ENCODE results near the gene IREB2. TPM values are rescaled to one million over a fixed set of nuclear protein-coding genes. Genes with fewer than 3 reads are reported as not detected.

Gene IREB2, protein sequence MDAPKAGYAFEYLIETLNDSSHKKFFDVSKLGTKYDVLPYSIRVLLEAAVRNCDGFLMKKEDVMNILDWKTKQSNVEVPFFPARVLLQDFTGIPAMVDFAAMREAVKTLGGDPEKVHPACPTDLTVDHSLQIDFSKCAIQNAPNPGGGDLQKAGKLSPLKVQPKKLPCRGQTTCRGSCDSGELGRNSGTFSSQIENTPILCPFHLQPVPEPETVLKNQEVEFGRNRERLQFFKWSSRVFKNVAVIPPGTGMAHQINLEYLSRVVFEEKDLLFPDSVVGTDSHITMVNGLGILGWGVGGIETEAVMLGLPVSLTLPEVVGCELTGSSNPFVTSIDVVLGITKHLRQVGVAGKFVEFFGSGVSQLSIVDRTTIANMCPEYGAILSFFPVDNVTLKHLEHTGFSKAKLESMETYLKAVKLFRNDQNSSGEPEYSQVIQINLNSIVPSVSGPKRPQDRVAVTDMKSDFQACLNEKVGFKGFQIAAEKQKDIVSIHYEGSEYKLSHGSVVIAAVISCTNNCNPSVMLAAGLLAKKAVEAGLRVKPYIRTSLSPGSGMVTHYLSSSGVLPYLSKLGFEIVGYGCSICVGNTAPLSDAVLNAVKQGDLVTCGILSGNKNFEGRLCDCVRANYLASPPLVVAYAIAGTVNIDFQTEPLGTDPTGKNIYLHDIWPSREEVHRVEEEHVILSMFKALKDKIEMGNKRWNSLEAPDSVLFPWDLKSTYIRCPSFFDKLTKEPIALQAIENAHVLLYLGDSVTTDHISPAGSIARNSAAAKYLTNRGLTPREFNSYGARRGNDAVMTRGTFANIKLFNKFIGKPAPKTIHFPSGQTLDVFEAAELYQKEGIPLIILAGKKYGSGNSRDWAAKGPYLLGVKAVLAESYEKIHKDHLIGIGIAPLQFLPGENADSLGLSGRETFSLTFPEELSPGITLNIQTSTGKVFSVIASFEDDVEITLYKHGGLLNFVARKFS
- 6.5 and 9.0 TPM in 2 replicates for total RNA-seq (2014; rRNA removed)
- percentile 84 among the genes with signal in this experiment for Bru-seq, nascent RNA
- BruChase-seq, experiment 1, labeled RNA remaining after a 6-hour chase = percentile 76 among the genes with signal in this experiment
- BruChase-seq, experiment 2, labeled RNA remaining after a 2-hour chase = percentile 83 among the genes with signal in this experiment
- long read RNA-seq, full-length matches to known transcripts = 9 of 20 reads
- long read RNA-seq, partial matches to known transcripts = 3 of 20 reads
- long read RNA-seq, other reads (novel, unspliced or antisense) = 8 of 20 reads

- TF ChIP-seq EZH2 (IDR thresholded peaks at IDR 0.05; ENCODE audit: low read length, unreplicated experiment) (no peak), CTCF (conservative IDR thresholded peaks at IDR 0.05; ENCODE audit: low read depth, low read length) (no peak), EZH2phosphoT487 (IDR thresholded peaks at IDR 0.05; ENCODE audit: borderline replicate concordance, low read length) (no peak)
- Histone ChIP-seq H3K9me3 (ENCODE audit: low read length) (no peaks in the 10 kb centered on the region), H3K9me2 (replicated peaks; ENCODE audit: low read length) (no peaks in the 10 kb centered on the region), H3K4me1 (ENCODE audit: insufficient read depth, low read length) (peaks cover 13% of the 10 kb centered on the region; the same call in 1 of the 2 replicates), H3K4me3 (ENCODE audit: low read length) (peak within 1 kb of the TSS; percentile 97), H3K79me2 (ENCODE audit: low read length) (peaks cover 47% of the 10 kb centered on the region), H3K4me2 (ENCODE audit: low read length) (peak within 1 kb of the TSS; percentile 88), H3K27me3 (ENCODE audit: low read length) (no peaks in the 10 kb centered on the region), H4K20me1 (ENCODE audit: low read length) (no peaks in the 10 kb centered on the region), H2AFZ (ENCODE audit: low read length) (peak within 1 kb of the TSS; percentile 91), H3F3A (ENCODE audit: low read length, unreplicated experiment) (no peaks in the 10 kb centered on the region), H3K9ac (ENCODE audit: low read length) (peak within 1 kb of the TSS; percentile 100), H3K36me3 (ENCODE audit: low read depth, low read length) (peaks cover 16% of the 10 kb centered on the region; the same call in 1 of the 2 replicates), H3K27ac (ENCODE audit: low read length) (peak within 1 kb of the TSS; percentile 54)
- ChIA-PET CTCF (interaction anchor here (0.7 kb wide), 1 partner anchor 121 kb away, joined by 3 read pairs; no protein-coding TSS in a partner anchor), POLR2A (ENCODE audit: unreplicated experiment) (interaction anchor here (0.6 to 0.7 kb wide), 3 partner anchors 10 to 436 kb away, joined by 3 to 4 read pairs (median 4); no protein-coding TSS in a partner anchor)
- DNase-seq = peak; percentile 97
- ATAC-seq = peak; percentile 96
- intact Hi-C loops (cut with micrococcal nuclease) = loop anchor here (10.0 kb wide), 1 partner anchor 47 kb away; no protein-coding TSS in a partner anchor
- no TSS peak for BruUV-seq (replicated peaks)
Measured at GRCh38 chr15:78437762-78438618, at the start of gene IREB2. IREB2 (plus strand) TSS chr15:78438216; CDS start chr15:78438338, 122 bp downstream.

- intact Hi-C loops (cut with micrococcal nuclease) = no loop called here
- no peaks in the 10 kb centered on the region for H3K79me2 ChIP-seq (ENCODE audit: low read length)
- H3K9ac ChIP-seq (ENCODE audit: low read length) = no peak overlapping the region
- no peak for TF ChIP-seq EZH2phosphoT487 (IDR thresholded peaks at IDR 0.05; ENCODE audit: borderline replicate concordance, low read length)
- TF ChIP-seq EZH2 (IDR thresholded peaks at IDR 0.05; ENCODE audit: low read length, unreplicated experiment) = no peak
- TF ChIP-seq CTCF (conservative IDR thresholded peaks at IDR 0.05; ENCODE audit: low read depth, low read length) = no peak
- POLR2A ChIA-PET (ENCODE audit: unreplicated experiment) = no interaction called here
- H3K9me2 ChIP-seq (replicated peaks; ENCODE audit: low read length) = no peaks in the 10 kb centered on the region
- H2AFZ ChIP-seq (ENCODE audit: low read length) = no peak overlapping the region
- H3K27ac ChIP-seq (ENCODE audit: low read length) = no peak overlapping the region
- DNase-seq (no peak), ATAC-seq (no peak)
- H3K36me3 ChIP-seq (ENCODE audit: low read depth, low read length) = no peaks in the 10 kb centered on the region
- peaks cover 50% of the 10 kb centered on the region for H3K27me3 ChIP-seq (ENCODE audit: low read length)
- no peaks in the 10 kb centered on the region for H3K9me3 ChIP-seq (ENCODE audit: low read length)
- no peaks in the 10 kb centered on the region for H3F3A ChIP-seq (ENCODE audit: low read length, unreplicated experiment)
- H3K4me3 ChIP-seq (ENCODE audit: low read length) = no peak overlapping the region
- no peak overlapping the region for H3K4me2 ChIP-seq (ENCODE audit: low read length)
- CTCF ChIA-PET = no interaction called here
- no peaks in the 10 kb centered on the region for H3K4me1 ChIP-seq (ENCODE audit: insufficient read depth, low read length)
- no TSS peak for BruUV-seq (replicated peaks)
- H4K20me1 ChIP-seq (ENCODE audit: low read length) = no peaks in the 10 kb centered on the region
Measured at GRCh38 chr15:78388865-78389264, 49.2 kb upstream of the IREB2 start.
